GM18502 (cell line): ENCODE results near the gene SMARCC1.

ENCODE experiments used
- ATAC-seq: cut with Tn5 transposase; IDR thresholded peaks from one replicate; pipeline ENCODE4 v1.9.1; 2021; ENCODE audit warnings: mild to moderate bottlenecking; ENCODE audit not compliant: unreplicated experiment, poor library complexity

Gene SMARCC1

GRCh38 chr3:47568901-47569300 is 212.8 kb downstream of the SMARCC1 start:
- ATAC-seq: no peak

GRCh38 chr3:47567149-47567548 is 214.5 kb downstream of the SMARCC1 start:
- ATAC-seq: no peak

- ATAC-seq: no peak
Observed at GRCh38 chr3:47566667-47567066, 215.0 kb downstream of the SMARCC1 start.

- no peak for ATAC-seq
Observed at GRCh38 chr3:47565734-47566550, 215.8 kb downstream of the SMARCC1 start.

GRCh38 chr3:47556351-47556750 is 225.3 kb downstream of the SMARCC1 start:
- no peak for ATAC-seq

- ATAC-seq: no peak
Observed at GRCh38 chr3:47554335-47554734, 227.4 kb downstream of the SMARCC1 start.

GRCh38 chr3:47553407-47553806 is 228.3 kb downstream of the SMARCC1 start:
- ATAC-seq: no peak

GRCh38 chr3:47542471-47543173 is 239.1 kb downstream of the SMARCC1 start:
- no peak for ATAC-seq

GRCh38 chr3:47541583-47542108 is 240.0 kb downstream of the SMARCC1 start:
- no peak for ATAC-seq

- no peak for ATAC-seq
Observed at GRCh38 chr3:47540281-47540680, 241.4 kb downstream of the SMARCC1 start.

GRCh38 chr3:47536967-47537366 is 244.7 kb downstream of the SMARCC1 start:
- ATAC-seq: no peak

- ATAC-seq: no peak
Observed at GRCh38 chr3:47536221-47536891, 245.3 kb downstream of the SMARCC1 start.
